SIG-M5 treated with dmso at 0.1 percent for 504 hours (cell line): ENCODE results near the gene SPTSSB.

Source experiments
- DNase-seq: peaks from one replicate; lab custom pipeline; 2025; ENCODE audit not compliant: unreplicated experiment; lab: John Stamatoyannopoulos, UW

Gene SPTSSB

DNA sequence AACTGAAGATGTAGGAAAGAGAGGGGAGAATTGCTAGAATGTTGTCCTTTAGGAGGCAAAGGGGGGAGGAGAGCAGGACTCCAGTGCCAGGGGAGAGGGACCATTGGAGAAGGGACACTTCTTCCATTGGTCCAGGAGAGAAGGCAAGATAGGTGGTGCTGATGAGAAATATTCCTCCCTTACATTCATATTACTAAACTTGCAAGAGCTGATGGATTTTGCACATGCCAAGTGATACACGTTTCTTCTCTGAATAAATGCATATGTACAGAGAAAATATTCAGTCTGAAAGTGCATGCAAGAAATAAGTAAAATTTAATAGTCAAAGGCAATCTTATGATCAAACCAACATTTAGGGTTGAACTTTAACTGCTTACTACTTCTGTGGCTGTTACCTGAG lies 21.5 kb upstream of the SPTSSB start:
- DNase-seq, result no peak

DNA sequence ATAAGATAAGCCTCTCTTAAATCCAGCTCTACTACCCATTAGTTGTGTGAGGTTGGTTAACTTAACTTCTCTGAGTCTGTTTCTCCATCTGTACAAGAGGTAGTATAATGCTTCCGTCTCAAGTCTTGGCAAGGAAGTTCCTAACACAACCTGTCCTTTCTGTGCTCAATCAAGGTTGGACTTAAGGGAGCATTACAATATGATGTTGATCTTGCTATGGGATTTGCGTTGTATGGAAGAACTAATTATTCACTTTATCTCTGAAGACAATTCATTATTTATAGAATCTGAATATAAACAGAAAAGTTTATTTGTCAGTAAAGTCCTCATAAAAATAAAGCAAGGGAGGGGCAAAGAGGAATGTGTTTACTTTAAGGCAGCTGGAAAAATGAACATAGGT lies 18.9 kb upstream of the SPTSSB start:
- DNase-seq, result no peak

DNA sequence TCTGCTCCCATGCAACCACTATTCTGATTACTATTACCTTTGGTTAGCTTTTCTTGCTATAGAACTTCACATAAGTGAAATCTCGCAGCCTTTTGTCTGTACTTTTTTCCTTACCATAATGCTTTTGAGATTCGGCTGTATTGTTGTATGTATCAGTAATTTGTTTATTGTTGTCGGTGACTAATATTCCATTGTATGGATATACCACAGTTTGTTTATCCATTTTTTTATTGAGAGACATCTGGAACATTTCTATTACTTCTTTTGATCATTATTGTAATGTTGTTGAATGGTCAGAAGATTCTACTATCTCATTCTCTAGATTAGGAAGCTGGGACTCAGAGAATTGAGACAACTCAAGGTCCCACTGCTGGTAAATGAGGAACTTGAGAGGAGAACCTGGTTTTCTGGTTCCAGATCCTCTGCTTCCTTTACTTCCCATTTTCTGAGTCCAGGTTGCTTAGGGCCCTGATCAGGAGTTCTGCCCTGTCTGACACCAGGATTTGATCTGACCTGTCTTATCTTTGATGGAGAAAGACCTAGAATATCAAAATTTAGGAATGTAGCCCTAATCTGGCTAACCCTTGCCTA lies 18.2 kb upstream of the SPTSSB start:
- DNase-seq, result peak; percentile 76

DNA sequence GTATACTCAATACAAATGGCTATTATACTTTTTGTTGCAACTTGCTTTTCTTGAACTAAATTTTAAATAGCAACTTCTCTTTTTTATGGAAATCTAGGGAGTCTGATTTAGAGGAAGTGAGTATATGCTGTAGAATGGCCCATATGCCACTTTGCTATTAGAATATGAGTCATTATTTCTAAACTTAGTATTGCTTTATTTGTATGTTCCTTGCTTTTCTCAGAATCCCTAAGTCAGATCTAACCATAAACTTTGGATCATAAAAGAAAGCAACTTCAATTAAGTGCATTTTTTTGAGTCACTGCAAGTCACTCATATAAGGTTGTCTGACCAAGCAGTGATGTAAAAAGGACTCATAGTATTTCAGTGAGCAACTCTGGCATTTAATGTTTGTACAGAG lies 17.5 kb upstream of the SPTSSB start:
- DNase-seq, result peak; percentile 93

DNA sequence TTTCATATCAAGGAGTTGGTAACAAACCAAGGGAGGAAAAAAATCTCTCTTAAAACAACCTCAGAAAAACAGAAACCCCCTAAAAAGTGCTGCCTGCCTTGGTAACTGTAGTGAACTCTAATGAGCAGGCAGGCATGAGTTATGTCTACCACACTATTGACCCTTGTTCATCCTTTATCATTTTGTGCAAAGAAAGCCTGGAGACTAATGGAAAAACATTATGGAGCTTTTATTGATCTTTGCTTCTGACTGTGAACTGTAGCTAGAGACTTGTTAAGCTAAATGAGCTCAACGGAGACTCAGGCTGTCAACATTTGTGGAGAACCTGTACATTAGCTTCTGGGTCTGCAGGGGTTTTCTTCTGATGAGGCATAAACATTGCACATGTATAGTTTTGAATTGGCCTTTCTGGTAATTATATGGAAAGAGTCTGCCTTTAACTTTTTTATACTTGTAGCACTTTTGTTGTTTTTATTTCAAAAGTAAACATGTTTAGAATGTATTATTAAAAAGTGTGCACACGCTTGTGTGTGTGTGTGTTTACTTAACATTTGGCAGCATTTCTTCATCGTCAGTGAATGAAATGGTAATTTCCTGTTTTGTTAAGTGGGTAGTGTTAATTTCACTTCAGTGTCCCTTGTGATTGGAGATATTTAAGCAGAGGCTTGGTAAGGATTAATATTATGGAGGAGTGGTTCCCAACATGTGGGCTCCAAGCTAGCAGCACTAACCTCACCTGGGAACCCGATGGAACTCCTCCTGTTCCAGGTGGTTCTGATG lies 15.9 kb upstream of the SPTSSB start:
- no peak for DNase-seq

DNA sequence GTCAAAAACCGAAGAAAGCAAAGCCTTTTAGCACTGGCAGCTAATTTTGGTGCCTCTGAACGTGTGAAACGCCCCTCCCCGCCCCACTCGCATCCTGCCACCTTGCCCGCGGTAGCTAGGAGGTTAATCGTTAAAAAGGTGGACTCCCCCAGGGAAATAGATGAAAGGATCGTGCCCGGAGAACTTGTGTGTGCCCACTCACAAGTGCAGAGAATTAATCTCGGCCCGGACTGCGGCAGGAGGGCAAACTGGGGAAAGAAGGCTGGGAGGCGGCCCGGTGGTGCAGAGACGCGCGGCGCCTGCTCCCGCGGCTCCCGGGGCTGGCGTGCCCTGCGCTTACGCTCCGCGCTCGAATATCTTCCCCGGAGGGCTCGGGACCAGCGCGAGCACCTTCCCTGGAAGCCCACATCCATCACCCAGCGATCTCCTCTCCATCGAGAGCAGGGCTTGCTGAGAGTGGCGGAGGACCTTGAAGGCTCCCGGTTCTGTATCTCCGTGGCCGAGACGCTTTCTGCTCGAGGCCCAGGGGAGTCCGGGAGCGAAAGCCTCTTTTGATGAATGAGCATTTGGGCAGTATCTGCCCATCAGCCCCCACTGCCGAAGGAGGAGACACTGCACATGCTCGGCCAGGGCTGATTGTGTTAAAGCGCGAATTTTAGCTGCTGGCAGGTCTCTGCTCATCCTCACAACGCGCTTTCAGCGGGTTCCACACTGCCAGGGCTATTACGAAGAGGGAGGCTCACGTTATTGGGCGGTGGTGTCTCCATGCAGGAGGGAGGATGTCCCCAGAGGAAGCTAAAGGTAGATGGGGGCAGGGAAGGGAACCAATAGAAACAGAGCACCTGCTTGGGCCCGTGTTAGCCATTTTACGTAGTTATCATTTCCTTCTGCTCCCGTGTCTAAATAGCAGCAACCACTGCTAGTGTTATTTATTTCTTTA lies 1.3 kb upstream of the SPTSSB start:
- DNase-seq, result peak; percentile 47

DNA sequence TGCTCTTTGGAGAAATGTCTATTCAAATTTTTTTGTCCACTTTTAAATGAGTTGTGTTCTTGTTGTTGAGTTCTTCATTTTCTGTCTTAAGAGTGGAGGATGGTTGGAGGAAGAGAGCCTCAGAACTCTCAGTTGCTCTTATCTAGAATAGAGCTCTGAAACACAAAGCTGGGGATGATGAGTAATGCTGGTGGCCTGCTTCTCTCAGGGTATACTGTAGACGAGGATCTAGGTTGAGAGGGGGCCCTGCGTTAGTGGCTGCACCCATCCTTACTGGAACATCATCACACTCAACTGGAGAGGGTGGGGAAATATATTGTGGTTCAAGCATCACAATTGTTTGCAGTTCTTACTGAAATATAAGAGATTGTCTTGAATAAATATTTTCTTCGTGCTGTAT lies 1.8 kb downstream of the SPTSSB start:
- DNase-seq, result no peak

DNA sequence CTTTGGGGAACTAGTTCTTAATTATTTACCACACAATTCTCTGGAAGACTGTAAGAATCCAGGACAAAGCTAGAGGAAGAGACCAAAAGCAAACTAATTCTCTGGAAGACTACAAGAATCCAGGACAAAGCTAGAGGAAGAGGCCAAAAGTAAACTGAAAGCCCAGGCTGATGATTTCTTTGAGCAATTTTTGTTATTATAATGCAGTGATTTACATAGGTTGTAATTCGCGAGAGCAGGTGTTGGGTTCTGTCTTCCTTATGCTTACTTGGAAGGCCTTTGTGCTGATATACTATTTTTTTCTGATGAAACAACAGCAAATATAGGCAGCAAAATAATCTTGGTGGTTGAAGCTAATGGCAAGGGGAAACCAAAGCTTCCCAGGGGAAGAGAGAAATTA lies 5.2 kb downstream of the SPTSSB start:
- DNase-seq, result no peak

DNA sequence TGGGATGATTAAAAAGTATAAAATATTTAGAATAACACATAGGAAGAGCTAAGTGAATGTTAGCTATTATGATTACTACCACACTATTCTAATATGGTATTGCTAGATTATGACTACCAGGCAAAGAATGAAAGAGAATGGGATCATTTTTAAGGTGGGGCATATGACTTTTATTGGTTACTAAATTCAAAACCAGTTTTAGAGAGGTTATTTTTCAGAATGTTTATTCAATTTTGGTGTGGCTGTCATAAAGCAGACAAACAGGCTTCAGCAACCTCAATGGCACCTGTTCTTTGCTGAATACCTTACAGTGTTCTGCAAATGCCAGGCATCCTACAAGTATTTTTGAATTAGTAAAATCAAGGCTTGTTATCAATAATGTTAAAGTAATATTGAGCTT lies 12.8 kb downstream of the SPTSSB start:
- no peak for DNase-seq

DNA sequence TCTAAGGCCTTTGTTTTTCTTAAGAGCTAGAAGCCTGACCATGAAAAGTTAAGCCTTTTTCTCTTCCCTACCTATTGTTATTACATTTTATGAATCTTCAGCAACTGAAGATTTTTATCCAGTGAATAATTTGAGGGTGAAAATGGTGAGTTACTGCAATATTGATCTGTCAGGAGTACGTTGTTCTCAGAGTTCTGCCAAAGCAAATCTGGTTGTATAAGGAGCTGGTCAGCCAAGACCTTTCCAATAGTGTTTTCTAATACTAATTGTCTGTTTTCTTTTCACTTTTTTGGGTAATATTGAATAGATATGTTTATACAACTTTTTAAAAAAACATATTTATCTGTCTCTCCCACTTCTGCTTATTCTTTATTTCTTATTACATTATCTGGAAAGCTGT lies 15.0 kb downstream of the SPTSSB start:
- DNase-seq, result no peak

DNA sequence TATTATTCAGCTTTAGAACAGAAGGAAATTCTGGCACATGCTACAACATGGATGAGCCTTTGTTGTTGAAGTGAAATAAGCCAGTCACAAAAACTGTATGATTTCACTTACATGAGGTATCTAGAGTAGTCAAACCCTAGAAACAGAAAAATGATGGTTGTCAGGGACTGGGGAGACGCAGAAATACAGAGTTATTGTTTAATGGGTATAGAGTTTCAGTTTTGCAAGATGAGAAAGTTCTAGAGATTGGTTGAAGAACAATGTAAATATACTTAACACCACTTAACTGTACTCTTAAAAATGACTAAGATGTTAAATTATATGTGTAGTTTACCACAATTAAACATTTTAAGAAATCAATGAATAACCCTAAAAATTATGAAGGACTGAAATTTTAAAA lies 15.8 kb downstream of the SPTSSB start:
- no peak for DNase-seq

DNA sequence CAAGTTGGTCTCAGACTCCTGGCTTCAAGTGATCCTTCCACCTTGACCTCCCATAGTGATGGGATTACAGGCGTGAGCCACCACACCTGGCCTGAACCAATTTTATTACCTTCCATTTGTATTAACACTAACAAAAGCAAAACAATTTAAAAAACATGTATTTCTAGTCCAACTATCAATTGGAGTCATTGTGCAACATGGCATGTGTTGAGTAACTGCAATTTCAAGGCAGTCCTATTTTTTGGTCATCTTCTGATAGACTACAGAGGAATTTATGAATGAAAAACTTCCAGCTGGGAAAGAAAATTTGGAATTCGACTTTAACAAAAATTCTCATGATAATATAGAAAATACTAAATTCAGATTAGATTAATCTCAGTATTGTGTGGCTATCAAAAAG lies 16.8 kb downstream of the SPTSSB start:
- no peak for DNase-seq

DNA sequence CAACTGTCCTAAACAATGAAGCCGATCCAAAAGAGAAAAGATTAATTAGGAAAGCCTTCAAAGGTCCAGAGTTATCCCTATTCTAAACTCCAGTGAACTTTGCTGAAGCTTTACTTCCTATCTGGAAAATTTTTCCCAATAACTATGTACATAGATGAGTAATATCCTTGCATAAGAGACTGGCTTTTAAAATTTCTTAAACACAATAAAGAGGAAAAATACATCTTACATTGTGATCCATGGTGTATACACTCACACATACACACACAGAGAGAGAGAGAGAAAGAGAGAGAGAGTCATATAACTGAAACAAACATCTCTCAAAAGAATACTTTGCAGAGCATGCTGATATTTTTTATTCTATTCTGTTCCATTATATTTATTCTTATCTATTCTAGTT lies 20.0 kb downstream of the SPTSSB start:
- DNase-seq, result no peak

DNA sequence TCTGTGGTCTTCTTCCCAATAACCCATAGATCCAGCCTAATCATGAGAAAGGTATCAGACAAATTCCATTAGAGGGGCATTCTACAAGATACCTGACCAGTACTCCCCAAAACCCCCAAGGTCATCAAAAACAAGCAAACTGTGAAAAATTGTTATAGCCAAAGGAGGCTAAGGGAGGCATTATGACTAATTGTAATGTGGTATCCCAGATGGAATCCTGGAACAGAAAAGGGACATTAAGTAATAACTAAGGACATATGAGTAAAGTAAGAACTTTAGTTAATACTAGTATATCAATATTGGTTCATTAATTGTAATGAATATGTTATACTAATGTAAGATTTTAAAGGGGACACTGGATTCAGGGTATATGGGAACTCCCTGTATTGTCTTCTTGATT lies 20.4 kb downstream of the SPTSSB start:
- no peak for DNase-seq

DNA sequence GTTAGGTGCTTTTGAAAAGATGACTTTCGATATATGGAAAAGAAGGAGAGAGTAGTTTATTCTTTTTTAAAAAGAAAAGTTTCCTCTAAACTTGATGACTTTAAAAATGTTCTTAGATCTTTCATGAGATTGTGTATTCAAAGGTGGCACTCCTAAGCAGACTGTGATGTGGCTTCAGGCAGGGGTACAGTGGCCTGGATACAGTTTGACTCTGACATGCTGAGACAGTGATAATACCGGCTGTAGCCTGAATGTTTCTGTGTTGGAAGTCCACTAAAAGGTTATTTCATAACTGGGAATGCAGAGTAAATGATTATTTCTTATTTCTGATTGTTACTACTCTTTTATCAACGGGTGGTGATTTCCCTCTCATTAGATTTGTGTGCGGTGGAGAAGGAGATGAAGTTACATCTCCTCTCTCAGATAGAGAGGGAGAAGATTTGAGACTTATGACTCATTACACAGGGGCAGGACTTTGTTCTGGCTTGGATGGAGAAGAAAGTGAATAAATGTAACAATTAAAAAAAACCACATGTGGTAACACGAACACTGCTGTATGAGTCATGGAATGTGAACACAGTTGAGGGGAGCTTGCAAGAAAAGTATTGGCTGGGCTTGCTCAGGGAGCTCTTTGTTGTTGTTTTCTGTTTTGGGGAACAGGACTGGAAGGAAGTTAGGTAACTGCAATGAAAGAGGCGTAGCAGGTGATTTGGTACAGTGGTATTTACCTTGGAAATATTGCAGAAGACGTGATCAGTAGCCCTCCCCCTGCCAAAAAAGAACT lies 21.6 kb downstream of the SPTSSB start:
- peak; percentile 60 for DNase-seq

DNA sequence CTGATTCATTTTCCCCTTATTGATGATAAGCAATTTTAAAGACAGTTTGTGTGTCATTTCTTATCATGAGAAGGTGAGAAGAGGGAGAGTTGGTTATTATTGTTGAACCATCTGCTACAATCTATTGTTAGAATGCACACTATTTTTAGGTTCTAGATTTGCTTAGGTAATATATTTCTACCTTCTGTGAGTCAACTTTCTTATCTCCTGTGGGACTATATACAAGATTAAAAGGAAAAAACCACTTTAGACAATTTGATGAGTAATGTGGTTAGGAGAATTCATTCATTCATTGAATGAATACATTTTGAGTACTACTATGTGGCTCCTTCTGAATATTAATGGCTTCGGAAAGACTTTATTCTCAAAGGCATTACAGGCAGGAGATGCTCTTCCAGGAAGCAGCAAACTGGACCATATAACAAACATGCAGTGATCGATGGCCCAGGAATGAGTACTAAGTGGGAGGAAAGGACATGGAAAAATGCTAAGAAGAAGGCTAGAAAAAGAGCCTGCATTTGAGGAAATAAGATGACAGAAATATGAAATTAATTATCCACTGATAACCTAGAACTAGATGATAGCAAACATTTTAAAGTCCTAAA lies 22.4 kb downstream of the SPTSSB start:
- no peak for DNase-seq

DNA sequence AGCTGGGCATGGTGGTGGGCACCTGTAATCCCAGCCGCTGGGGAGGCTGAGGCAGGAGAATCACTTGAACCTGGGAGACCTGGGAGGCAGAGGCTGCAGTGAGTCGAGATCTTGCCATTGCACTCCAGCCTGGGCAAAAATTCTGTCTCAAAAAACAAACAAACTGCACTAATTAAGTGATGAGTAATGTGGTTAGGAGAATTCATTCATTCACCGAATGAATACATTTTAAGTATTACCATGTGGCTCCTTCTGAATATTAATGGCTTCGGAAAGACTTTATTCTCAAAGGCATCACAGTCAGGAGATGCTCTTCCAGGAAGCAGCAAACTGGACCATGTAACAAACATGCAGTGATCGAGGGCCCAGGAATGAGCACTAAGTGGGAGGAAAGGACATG lies 23.6 kb downstream of the SPTSSB start:
- DNase-seq, result no peak

DNA sequence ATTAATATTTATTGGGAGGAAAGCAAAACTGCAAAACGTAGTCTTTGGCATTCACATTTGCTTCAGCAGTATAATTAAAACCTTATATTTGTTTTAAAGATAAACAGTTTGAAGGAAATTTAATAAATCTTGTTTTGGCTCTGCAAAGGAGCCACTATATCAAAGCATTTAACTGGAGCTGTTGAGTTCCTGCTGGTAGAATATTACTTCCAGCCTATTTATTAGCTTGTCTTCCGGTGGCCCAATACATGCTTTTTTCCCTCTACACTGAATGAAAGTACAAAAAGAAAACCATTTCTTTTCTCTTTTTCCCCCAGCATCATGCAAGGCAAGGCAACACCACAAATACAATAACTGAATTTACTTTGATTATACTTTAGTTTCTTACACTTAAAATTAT lies 26.3 kb downstream of the SPTSSB start:
- no peak for DNase-seq

DNA sequence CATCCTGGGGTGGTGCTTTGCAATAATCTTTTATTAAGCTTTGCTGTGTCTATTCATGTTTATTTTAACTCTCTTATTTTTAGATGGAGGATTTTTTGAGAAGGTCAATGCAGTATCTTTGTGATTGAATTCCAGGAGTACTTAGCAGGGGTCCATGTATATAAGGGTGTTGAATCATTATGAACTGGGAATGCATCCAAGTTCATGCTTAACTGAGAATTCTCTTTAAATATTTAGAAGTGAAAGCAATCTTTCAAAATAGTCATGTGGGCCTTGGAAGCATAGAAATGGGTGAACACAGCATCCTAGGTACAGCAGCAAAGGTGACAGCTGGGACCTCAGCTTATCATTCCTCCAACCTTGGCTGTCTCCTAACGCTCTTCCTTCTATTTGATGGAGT lies 27.3 kb downstream of the SPTSSB start:
- DNase-seq, result no peak

DNA sequence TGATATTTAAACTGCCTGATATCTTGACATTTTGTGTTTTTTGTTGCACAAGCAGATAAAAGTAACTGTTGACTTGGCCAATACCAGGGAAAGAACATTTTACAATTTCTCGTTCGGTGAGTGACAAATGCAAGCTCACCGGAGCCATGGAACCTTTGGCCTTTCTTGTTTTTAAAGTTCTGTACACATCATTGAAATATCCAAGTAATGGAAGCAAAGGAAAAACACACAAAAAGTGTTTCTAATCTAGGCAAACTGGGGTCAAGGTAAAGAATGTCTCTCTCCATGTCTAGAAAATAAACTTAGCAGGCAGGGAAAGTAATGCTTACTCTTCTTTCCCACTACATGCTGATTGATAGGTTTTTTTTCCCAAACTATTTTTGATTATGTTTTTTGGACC lies 27.8 kb downstream of the SPTSSB start:
- no peak for DNase-seq

DNA sequence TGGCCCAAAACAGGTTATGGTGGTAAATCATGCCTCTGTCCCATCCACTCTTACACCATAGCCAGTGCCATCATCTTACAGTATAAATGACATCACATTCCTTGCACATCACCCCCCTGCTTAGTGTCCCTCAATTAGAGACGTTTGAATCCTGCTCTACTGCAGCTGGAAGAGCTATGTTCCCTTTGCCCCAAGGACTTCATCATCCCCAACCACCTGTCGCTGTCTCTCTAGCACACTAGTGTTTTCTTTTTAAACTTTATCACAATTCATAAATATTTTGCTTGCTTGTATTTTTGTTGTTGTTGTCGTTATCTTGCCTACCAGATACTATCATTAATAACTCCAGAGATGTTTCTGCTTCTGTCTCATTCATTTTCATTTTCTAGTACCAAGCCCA lies 28.7 kb downstream of the SPTSSB start:
- DNase-seq, result no peak
